GM21367 (cell line): ENCODE results near the gene TRAF3IP3.

ENCODE experiments used
- ATAC-seq: cut with Tn5 transposase; IDR thresholded peaks from one replicate; pipeline ENCODE4 v1.9.1; 2021; ENCODE audit not compliant: unreplicated experiment

Gene TRAF3IP3

GRCh38 chr1:209755926-209756614 lies at the start of gene TRAF3IP3:
TRAF3IP3 (plus strand) TSS chr1:209756053; CDS start chr1:209760040, 3,987 bp downstream.
- ATAC-seq: peak; percentile 77

- no peak for ATAC-seq
Observed at GRCh38 chr1:209706622-209707021, 49.2 kb upstream of the TRAF3IP3 start.

- ATAC-seq: no peak
Observed at GRCh38 chr1:209707308-209707707, 48.5 kb upstream of the TRAF3IP3 start.

- no peak for ATAC-seq
Observed at GRCh38 chr1:209708297-209708696, 47.6 kb upstream of the TRAF3IP3 start.

- no peak for ATAC-seq
Observed at GRCh38 chr1:209710093-209710492, 45.8 kb upstream of the TRAF3IP3 start.

GRCh38 chr1:209710847-209711246 lies 45.0 kb upstream of the TRAF3IP3 start:
- ATAC-seq: no peak

GRCh38 chr1:209714338-209714737 lies 41.5 kb upstream of the TRAF3IP3 start:
- ATAC-seq: no peak

GRCh38 chr1:209715314-209715713 lies 40.5 kb upstream of the TRAF3IP3 start:
- ATAC-seq: no peak

- ATAC-seq: no peak
Observed at GRCh38 chr1:209717818-209718217, 38.0 kb upstream of the TRAF3IP3 start.

GRCh38 chr1:209720326-209720725 lies 35.5 kb upstream of the TRAF3IP3 start:
- no peak for ATAC-seq

GRCh38 chr1:209720826-209721225 lies 35.0 kb upstream of the TRAF3IP3 start:
- ATAC-seq: no peak

- ATAC-seq: no peak
Observed at GRCh38 chr1:209721323-209721722, 34.5 kb upstream of the TRAF3IP3 start.

GRCh38 chr1:209723265-209723664 lies 32.6 kb upstream of the TRAF3IP3 start:
- no peak for ATAC-seq

GRCh38 chr1:209723756-209724693 lies 31.8 kb upstream of the TRAF3IP3 start:
- ATAC-seq: no peak

- no peak for ATAC-seq
Observed at GRCh38 chr1:209727286-209727685, 28.6 kb upstream of the TRAF3IP3 start.

- no peak for ATAC-seq
Observed at GRCh38 chr1:209727785-209728184, 28.1 kb upstream of the TRAF3IP3 start.

GRCh38 chr1:209728466-209728865 lies 27.4 kb upstream of the TRAF3IP3 start:
- no peak for ATAC-seq

GRCh38 chr1:209729436-209729835 lies 26.4 kb upstream of the TRAF3IP3 start:
- no peak for ATAC-seq

GRCh38 chr1:209732725-209733124 lies 23.1 kb upstream of the TRAF3IP3 start:
- ATAC-seq: no peak

- no peak for ATAC-seq
Observed at GRCh38 chr1:209733409-209734192, 22.3 kb upstream of the TRAF3IP3 start.

GRCh38 chr1:209736490-209737117 lies 19.2 kb upstream of the TRAF3IP3 start:
- ATAC-seq: no peak
